Effector CD4-positive, alpha-beta T cell (primary cell): ENCODE measurements around the gene EXO5.
"Not testable (repeated sequence)": the region's sequence is repeated elsewhere in the genome, so short reads cannot be mapped to it uniquely, and the experiment has no call there.

Experiments
- DNase-seq: peaks from one replicate; pipeline ENCODE4 v3.0.0-alpha.2; 2020

The EXO5 gene

GRCh38 chr1:40553017-40553416, 44.5 kb downstream of the EXO5 start:
- no peak for DNase-seq

GRCh38 chr1:40554807-40555206, 46.2 kb downstream of the EXO5 start:
- DNase-seq, result not testable (repeated sequence)

DNA sequence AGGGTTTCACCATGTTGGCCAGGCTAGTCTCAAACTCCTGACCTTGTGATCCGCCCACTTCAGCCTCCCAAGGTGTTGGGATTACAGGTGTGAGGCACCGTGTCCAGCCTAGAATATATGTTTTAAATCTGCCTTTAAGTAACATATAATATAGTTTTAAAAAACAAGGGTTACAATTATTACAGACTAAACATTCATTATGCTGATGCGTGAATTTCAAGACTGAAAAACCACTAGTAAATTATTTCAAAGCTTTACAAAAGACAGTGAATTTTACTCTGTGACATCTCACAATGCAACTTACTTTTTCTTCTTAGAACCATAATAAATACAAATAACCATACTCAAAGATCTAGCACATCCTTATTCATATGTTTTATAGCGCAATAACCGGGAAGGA, 47.6 kb downstream of the EXO5 start:
- DNase-seq, result no peak

GRCh38 chr1:40558241-40558640, 49.7 kb downstream of the EXO5 start:
- not testable (repeated sequence) for DNase-seq

GRCh38 chr1:40562185-40562584, 53.6 kb downstream of the EXO5 start:
- no peak for DNase-seq

- DNase-seq, result no peak
Observed at GRCh38 chr1:40563266-40563665, 54.7 kb downstream of the EXO5 start.

GRCh38 chr1:40564506-40564905, 55.9 kb downstream of the EXO5 start:
- DNase-seq, result no peak

DNA sequence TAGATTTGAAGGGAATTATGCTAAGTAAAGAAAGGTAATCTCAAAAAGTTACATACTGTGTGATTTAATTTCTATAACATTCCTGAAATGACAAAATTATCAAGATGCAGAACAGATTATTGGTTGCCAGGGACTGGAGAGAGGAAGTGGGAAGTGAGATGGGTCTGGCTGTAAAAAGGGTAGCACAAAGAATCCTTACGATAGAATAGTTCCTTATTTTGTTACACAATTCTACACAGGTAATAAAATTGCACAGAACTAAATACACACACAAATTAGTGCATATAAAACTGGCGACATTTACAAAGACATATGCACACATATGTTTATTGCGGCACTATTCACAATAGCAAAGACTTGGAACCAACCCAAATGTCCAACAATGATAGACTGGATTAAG, 56.3 kb downstream of the EXO5 start:
- DNase-seq, result no peak
